GM11168 (cell line): ENCODE data around the gene GPR68.
"Not testable (repeated sequence)": the region's sequence is repeated elsewhere in the genome, so short reads cannot be mapped to it uniquely, and the experiment has no call there.

Source experiments
- in situ Hi-C: fragments of 300-500 bp; cut with MboI; formaldehyde crosslinking; loops from one replicate; pipeline ENCODE4 v1.12.0; 2022; ENCODE audit warnings: low sequenced_read_pairs; ENCODE audit not compliant: unreplicated experiment

Gene GPR68

GRCh38 chr14:91232052-91232451 lies 12.5 kb downstream of the GPR68 start:
- in situ Hi-C loops: no loop called here

- in situ Hi-C loops: no loop called here
Measured at GRCh38 chr14:91231446-91231845, 13.1 kb downstream of the GPR68 start.

DNA sequence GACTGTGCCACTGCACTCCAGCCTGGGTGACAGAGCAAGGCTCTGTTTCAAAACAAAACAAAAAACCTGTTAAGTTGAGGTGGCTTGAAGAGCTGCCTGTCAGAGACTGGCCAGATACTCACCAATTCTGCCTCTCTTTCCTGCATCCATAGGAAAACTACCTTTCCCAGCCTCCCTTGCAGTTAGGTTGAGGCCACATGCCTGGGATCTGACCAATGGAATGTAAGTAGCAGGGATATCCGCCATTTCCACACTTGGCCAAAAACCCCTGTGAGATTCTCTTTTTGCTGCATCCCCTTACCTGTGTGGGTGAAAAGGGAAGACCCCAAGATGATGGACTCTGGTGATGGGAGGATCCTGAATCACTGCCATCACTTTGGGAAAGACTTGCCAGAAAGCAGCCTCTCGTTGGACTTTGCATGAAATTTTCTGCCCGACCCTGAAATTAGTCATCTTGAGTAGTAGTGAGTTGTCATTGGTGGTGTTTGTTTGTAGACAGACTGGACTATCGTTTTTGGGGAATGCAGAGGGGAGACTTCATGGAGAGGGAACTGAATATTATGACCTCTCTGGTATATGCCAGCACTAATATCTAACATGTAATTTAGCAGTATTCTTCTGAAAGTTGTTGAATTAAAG lies 14.0 kb downstream of the GPR68 start:
- in situ Hi-C loops: no loop called here

- in situ Hi-C loops: no loop called here
Measured at GRCh38 chr14:91229743-91230200, 14.7 kb downstream of the GPR68 start.

- in situ Hi-C loops: no loop called here
Measured at GRCh38 chr14:91229005-91229382, 15.5 kb downstream of the GPR68 start.

GRCh38 chr14:91228112-91229004 lies 16.1 kb downstream of the GPR68 start:
- in situ Hi-C loops: no loop called here

- in situ Hi-C loops: no loop called here
Measured at GRCh38 chr14:91227183-91227628, 17.3 kb downstream of the GPR68 start.

- in situ Hi-C loops: not testable (repeated sequence)
Measured at GRCh38 chr14:91226360-91226759, 18.1 kb downstream of the GPR68 start.

DNA sequence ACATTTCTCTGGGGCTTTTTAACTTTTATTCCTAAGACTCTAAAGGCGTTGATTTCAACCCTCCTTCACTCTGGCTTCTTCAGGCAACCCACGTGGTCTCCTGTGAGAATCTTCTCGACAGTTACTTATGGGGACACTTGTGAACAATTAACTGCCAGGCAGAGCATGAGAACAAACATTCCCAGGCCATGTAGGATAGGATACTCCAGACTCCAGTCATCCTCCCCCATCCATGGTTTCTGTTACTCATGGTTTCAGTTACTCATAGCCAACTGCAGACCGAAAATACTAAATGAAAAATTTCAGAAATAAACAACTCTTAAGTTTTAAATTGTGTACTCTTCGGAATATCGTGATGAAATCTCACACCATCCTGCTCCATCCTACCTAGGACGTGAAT lies 19.5 kb downstream of the GPR68 start:
- in situ Hi-C loops: no loop called here

- in situ Hi-C loops: no loop called here
Measured at GRCh38 chr14:91223028-91223783, 21.3 kb downstream of the GPR68 start.

DNA sequence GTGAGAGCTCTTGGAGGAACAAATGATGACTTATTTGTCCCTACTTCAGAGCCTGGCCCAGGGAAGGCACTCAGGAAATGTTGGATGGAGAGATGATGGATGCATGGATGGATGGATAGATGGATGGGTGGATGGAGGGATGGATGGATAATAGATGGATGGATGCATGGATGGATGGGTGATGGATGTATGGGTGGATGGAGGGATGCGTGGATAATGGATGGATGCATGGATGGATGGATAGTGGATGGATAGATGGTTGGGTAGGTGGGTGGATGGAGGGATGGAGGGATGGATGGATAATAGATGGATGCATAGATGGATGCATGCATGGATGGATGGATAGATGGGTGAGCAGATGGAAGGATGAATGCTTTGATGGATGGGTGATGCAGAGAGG lies 23.2 kb downstream of the GPR68 start:
- in situ Hi-C loops: no loop called here

DNA sequence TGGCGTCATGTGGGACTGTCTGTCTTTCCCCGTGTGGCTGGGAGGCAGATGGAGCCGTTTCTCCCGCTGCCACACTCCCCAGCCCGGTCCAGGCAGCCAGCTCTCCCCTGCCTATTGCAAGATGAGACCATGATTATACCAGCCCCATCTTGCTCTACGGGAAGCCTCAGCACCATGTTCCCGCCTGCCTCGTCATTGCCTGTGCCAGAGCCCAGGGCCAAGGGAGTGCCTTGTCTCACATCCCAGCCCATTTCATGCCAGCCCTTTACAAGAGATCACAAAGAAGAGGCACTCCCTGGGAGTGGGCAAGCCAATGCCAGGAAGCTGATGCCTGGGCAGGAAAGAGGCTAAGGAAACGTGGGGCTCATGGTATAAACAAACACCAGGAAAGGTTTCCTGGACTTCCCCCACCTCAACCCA lies 23.9 kb downstream of the GPR68 start:
- in situ Hi-C loops: no loop called here

DNA sequence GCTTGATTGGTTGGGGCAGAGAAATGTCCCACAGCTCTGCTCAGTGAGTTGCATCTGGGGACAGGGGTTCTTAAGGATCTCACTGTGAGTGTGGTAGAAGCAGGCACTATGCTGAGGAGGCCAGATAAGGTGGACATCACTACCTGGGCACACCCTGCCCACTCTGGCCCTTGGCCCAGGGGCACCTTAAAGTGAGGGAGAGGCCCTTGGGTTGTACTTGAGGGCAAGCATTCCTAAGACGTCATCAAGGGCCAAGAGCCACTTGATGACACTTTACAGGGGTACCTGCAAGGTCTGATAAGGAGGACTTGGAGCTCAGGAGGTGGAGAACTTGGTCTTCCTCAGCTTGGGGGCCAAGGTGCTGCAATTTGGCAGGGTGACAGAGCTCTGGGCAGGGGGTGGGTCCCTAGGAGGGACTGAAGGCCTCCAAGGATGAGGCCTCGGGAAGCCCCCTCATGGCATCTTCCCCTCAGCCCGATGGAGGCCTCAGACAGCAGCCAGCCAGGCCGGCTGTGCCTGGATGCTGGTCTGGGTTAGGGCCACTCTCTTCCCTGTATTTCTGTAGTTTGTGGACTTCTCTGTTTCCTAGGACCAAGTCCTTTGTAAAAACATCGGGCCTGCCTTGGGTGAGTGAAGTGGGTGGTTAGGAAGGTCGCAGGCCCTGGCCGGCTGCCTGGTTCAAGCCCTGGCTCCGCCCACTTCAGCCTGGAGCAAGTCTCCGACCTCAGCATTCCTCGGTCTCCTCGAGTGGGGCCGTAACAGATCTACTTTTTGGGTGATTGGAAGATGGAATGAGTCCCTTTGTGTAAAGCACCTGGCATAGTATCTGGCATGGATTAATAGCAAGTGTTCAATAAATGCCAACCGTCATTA lies 24.8 kb downstream of the GPR68 start:
- in situ Hi-C loops: no loop called here

GRCh38 chr14:91218014-91218413 lies 26.5 kb downstream of the GPR68 start:
- in situ Hi-C loops: no loop called here

- in situ Hi-C loops: no loop called here
Measured at GRCh38 chr14:91216731-91217226, 27.7 kb downstream of the GPR68 start.

DNA sequence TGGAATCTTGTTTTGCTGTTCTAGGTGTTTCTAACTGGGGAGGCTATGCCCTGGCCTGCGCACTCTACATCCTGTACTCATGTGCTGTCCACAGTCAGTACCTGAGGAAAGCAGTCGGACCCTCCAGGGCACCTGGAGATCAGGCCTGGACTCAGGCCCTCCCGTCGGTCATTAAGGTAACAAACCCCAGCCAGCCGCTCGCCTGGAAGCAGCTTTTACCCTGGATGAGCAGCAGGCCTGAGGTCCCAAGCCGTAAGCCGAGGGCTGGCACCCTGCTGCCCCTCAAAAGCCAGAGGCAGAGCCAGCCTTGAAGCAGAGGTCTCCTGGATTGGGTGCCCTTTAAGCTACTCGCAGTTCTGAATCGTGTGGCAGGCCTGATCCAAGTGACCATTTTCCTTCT lies 29.1 kb downstream of the GPR68 start:
- in situ Hi-C loops: no loop called here

DNA sequence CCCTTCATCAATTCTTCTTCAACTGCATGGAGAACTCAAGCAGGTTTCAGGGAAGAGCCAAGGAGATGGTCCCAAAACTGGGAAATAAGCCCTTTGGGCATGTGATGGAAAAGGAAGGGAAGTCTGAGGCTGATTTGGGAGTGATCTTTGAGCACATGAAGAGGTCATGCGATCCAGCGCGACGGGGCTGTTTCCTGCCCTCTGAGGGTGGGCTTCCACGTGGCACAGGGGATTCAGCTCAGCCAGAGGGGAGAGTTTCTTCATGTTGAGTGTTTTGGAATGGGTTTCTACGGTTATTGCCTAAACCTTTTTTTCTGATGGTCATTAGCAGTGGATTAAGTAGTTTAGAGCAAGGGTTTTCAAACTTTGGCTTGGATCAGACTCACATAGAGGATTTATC lies 30.2 kb downstream of the GPR68 start:
- in situ Hi-C loops: no loop called here

DNA sequence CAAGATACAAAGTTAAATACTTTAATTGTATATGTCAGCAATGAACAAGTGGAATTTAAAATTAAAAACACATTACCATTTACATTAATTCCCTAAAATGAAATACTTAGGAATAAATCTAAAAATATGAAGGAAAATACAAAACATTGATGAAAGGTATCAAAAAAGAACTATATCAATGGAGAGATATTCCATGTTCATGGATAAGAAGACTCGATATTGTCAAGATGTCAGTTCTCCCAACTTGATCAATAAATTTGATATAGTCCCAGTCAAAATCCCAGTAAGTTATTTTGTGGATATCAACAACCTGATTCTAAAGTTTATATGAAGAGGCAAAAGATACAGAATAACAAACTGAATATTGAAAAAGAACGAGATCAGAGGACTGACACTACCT lies 33.5 kb downstream of the GPR68 start:
- in situ Hi-C loops: no loop called here

GRCh38 chr14:91207008-91207407 lies 37.5 kb downstream of the GPR68 start:
- in situ Hi-C loops: no loop called here

GRCh38 chr14:91205459-91205858 lies 39.0 kb downstream of the GPR68 start:
- in situ Hi-C loops: no loop called here
